ENCODE results near the gene PPIC. TPM values are rescaled to one million over a fixed set of nuclear protein-coding genes. Genes with fewer than 3 reads are reported as not detected.

The PPIC gene
- total RNA-seq, 1 donor from 2014 or later = 13.6 TPM

Small RNA genes within 50 kb of the gene (small RNA-seq; reads per million reads assigned to genes)
- not detected for gene RN7SL689P
- not detected for gene RN7SL711P

Other genes starting within 250 kb of the PPIC start
- 11.5 TPM for gene SNX24, start 191.1 kb downstream of the PPIC start, total RNA-seq
- 0.52 TPM for gene PRDM6, start 52.5 kb upstream of the PPIC start, total RNA-seq